Stimulated activated CD4-positive, alpha-beta T cell treated with anti-CD3 and anti-CD28 coated beads, Interleukin-12 subunit alpha, Interleukin-12 subunit beta, amount 100 ng/mL, for 4 hours (primary cell): ENCODE results near the gene DUSP3.

ENCODE experiments used
- DNase-seq: peaks from one replicate; pipeline ENCODE4 v3.0.0-alpha.2; 2020

Gene DUSP3

GRCh38 chr17:43768382-43768781 is 10.4 kb downstream of the DUSP3 start:
- no peak for DNase-seq

GRCh38 chr17:43767713-43768059 is 11.1 kb downstream of the DUSP3 start:
- no peak for DNase-seq

GRCh38 chr17:43767053-43767712 is 11.6 kb downstream of the DUSP3 start:
- no peak for DNase-seq

GRCh38 chr17:43766413-43767052 is 12.2 kb downstream of the DUSP3 start:
- DNase-seq, result peak; percentile 48

- DNase-seq, result peak; percentile 89
Measured at GRCh38 chr17:43760254-43760852, 18.4 kb downstream of the DUSP3 start.

- no peak for DNase-seq
Measured at GRCh38 chr17:43759836-43760235, 18.9 kb downstream of the DUSP3 start.

- no peak for DNase-seq
Measured at GRCh38 chr17:43758497-43759174, 20.1 kb downstream of the DUSP3 start, which contains the start of gene SOST. Gene SOST, minus strand, starts transcription at chr17:43758791. Its CDS starts 50 bp downstream, at chr17:43758741.

- no peak for DNase-seq
Measured at GRCh38 chr17:43758086-43758485, 20.7 kb downstream of the DUSP3 start.

GRCh38 chr17:43757171-43757660 is 21.6 kb downstream of the DUSP3 start:
- DNase-seq, result no peak

- DNase-seq, result no peak
Measured at GRCh38 chr17:43756201-43756600, 22.6 kb downstream of the DUSP3 start.

GRCh38 chr17:43755389-43755875 is 23.3 kb downstream of the DUSP3 start:
- DNase-seq, result no peak

GRCh38 chr17:43754947-43755346 is 23.8 kb downstream of the DUSP3 start:
- no peak for DNase-seq

GRCh38 chr17:43753493-43754129 is 25.2 kb downstream of the DUSP3 start:
- DNase-seq, result no peak

- DNase-seq, result no peak
Measured at GRCh38 chr17:43750153-43750552, 28.6 kb downstream of the DUSP3 start.

GRCh38 chr17:43745541-43745940 is 33.2 kb downstream of the DUSP3 start:
- no peak for DNase-seq

GRCh38 chr17:43741636-43742035 is 37.1 kb downstream of the DUSP3 start:
- no peak for DNase-seq

- DNase-seq, result no peak
Measured at GRCh38 chr17:43740541-43740940, 38.2 kb downstream of the DUSP3 start.

GRCh38 chr17:43737722-43738121 is 41.1 kb downstream of the DUSP3 start:
- no peak for DNase-seq

GRCh38 chr17:43736389-43736788 is 42.4 kb downstream of the DUSP3 start:
- no peak for DNase-seq

GRCh38 chr17:43734376-43734775 is 44.4 kb downstream of the DUSP3 start:
- no peak for DNase-seq

- DNase-seq, result no peak
Measured at GRCh38 chr17:43733956-43734355, 44.8 kb downstream of the DUSP3 start.

- DNase-seq, result no peak
Measured at GRCh38 chr17:43732958-43733357, 45.8 kb downstream of the DUSP3 start.

- no peak for DNase-seq
Measured at GRCh38 chr17:43728081-43728480, 50.7 kb downstream of the DUSP3 start.
